ENCODE data around the gene NANOS3. TPM values are rescaled to one million over a fixed set of nuclear protein-coding genes. Genes with fewer than 3 reads are reported as not detected.

The NANOS3 gene
- total and polyA plus RNA-seq, 2 of the 13 experiments (the other 11 are each of a cell fraction or from before 2014, with no cell fraction given): 0.21 TPM; not detected in 1

DNA sequence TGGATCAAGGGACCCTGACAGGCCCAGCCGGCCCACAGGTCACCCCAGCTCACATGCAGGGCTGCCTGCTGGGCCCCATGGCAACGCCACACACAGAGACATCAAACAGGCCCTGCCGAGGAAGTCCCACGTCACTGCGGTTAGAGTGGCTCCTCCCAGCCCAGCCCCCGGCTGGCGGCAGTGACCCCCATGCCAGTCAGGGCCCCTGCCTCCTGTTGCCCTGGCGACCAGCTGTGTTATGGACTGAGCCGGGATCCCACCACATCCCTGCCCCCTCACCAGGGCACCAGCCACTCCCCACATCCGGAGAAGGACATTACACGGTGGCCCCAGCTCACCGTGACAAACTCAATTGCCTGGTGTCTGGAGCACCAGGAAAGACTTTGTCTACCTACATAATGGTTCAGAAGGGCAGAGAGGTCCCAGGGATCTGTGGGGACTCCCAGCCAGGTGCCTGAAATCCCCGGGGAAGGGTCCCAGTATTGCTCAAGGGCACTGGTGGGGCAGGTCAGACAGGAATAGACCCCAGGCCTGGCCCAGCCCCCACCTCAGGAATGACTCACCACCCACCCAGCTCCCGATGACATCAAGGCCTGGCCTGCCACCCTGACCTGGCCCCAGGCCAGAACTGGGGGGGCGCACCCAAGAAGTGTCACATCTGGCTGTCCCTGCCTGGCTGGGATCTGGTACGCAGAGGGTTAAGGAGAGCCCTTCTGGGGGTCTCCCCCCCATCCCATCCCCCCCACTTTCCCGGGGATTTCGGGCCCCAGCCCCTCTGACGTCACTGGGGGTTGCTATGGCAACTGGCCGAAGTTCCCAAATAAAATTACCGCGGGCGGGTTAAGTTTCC, 30.2 kb upstream of the NANOS3 start (continued):
- TF ChIP-seq, protein P1, sequence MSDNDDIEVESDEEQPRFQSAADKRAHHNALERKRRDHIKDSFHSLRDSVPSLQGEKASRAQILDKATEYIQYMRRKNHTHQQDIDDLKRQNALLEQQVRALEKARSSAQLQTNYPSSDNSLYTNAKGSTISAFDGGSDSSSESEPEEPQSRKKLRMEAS (IDR thresholded peaks at IDR 0.05): peak; percentile 39; the same call in 1 of the 2 replicates
- TF ChIP-seq ZNF782 (CRISPR knock-in tag; IDR thresholded peaks at IDR 0.05; ENCODE audit: borderline replicate concordance) (no peak), RXRA (CRISPR knock-in tag; IDR thresholded peaks at IDR 0.05) (peak; percentile 86), CREM (IDR thresholded peaks at IDR 0.05) (peak; percentile 86), CREM (CRISPR knock-in tag; IDR thresholded peaks at IDR 0.05) (no peak), ISL2 (CRISPR knock-in tag; IDR thresholded peaks at IDR 0.05) (peak; percentile 48; the same call in 1 of the 2 replicates), TBX2 (CRISPR knock-in tag; IDR thresholded peaks at IDR 0.05; ENCODE audit: borderline replicate concordance) (peak; percentile 58), SP5 (CRISPR knock-in tag; IDR thresholded peaks at IDR 0.05; ENCODE audit: borderline replicate concordance, low read depth) (peak; percentile 95), CREB1 (IDR thresholded peaks at IDR 0.05) (peak; percentile 98), CREB1 (CRISPR knock-in tag; IDR thresholded peaks at IDR 0.05) (peak; percentile 91), MAZ (IDR thresholded peaks at IDR 0.05; ENCODE audit: borderline replicate concordance, low read depth, low read length) (peak; percentile 56), MAZ (CRISPR knock-in tag; IDR thresholded peaks at IDR 0.05; ENCODE audit: low read depth) (peak; percentile 42; the same call in 1 of the 2 replicates), FIP1L1 (IDR thresholded peaks at IDR 0.05; ENCODE audit: borderline replicate concordance, insufficient read depth, low read depth, low read length) (0 out of 2 replicates have a peak, but pooled peaks have one; percentile 47), ZNF644 (CRISPR knock-in tag; IDR thresholded peaks at IDR 0.05; ENCODE audit: low read depth) (no peak), PHF20 (CRISPR knock-in tag; IDR thresholded peaks at IDR 0.05) (no peak; the same call in 1 of the 2 replicates), POGZ (CRISPR knock-in tag; IDR thresholded peaks at IDR 0.05) (0 out of 2 replicates have a peak, but pooled peaks have one; percentile 14), HIVEP1 (CRISPR knock-in tag; IDR thresholded peaks at IDR 0.05) (peak; percentile 92), HNF4G (IDR thresholded peaks at IDR 0.05; ENCODE audit: borderline replicate concordance, low read depth, low read length) (peak; percentile 60), HNF4G (CRISPR knock-in tag; IDR thresholded peaks at IDR 0.05; ENCODE audit: borderline replicate concordance, low read depth) (0 out of 2 replicates have a peak, but pooled peaks have one; percentile 20)
- TF ChIP-seq, protein P2, sequence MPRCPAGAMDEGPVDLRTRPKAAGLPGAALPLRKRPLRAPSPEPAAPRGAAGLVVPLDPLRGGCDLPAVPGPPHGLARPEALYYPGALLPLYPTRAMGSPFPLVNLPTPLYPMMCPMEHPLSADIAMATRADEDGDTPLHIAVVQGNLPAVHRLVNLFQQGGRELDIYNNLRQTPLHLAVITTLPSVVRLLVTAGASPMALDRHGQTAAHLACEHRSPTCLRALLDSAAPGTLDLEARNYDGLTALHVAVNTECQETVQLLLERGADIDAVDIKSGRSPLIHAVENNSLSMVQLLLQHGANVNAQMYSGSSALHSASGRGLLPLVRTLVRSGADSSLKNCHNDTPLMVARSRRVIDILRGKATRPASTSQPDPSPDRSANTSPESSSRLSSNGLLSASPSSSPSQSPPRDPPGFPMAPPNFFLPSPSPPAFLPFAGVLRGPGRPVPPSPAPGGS (CRISPR knock-in tag; IDR thresholded peaks at IDR 0.05): no peak
- TF ChIP-seq, protein P3, sequence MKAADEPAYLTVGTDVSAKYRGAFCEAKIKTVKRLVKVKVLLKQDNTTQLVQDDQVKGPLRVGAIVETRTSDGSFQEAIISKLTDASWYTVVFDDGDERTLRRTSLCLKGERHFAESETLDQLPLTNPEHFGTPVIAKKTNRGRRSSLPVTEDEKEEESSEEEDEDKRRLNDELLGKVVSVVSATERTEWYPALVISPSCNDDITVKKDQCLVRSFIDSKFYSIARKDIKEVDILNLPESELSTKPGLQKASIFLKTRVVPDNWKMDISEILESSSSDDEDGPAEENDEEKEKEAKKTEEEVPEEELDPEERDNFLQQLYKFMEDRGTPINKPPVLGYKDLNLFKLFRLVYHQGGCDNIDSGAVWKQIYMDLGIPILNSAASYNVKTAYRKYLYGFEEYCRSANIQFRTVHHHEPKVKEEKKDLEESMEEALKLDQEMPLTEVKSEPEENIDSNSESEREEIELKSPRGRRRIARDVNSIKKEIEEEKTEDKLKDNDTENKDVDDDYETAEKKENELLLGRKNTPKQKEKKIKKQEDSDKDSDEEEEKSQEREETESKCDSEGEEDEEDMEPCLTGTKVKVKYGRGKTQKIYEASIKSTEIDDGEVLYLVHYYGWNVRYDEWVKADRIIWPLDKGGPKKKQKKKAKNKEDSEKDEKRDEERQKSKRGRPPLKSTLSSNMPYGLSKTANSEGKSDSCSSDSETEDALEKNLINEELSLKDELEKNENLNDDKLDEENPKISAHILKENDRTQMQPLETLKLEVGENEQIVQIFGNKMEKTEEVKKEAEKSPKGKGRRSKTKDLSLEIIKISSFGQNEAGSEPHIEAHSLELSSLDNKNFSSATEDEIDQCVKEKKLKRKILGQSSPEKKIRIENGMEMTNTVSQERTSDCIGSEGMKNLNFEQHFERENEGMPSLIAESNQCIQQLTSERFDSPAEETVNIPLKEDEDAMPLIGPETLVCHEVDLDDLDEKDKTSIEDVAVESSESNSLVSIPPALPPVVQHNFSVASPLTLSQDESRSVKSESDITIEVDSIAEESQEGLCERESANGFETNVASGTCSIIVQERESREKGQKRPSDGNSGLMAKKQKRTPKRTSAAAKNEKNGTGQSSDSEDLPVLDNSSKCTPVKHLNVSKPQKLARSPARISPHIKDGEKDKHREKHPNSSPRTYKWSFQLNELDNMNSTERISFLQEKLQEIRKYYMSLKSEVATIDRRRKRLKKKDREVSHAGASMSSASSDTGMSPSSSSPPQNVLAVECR (CRISPR knock-in tag; IDR thresholded peaks at IDR 0.05; ENCODE audit: borderline replicate concordance): peak; percentile 44
- TF ChIP-seq, protein P4, sequence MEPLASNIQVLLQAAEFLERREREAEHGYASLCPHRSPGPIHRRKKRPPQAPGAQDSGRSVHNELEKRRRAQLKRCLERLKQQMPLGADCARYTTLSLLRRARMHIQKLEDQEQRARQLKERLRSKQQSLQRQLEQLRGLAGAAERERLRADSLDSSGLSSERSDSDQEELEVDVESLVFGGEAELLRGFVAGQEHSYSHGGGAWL (CRISPR knock-in tag; IDR thresholded peaks at IDR 0.05): no peak; the same call in 1 of the 2 replicates
- TF ChIP-seq, protein P5, sequence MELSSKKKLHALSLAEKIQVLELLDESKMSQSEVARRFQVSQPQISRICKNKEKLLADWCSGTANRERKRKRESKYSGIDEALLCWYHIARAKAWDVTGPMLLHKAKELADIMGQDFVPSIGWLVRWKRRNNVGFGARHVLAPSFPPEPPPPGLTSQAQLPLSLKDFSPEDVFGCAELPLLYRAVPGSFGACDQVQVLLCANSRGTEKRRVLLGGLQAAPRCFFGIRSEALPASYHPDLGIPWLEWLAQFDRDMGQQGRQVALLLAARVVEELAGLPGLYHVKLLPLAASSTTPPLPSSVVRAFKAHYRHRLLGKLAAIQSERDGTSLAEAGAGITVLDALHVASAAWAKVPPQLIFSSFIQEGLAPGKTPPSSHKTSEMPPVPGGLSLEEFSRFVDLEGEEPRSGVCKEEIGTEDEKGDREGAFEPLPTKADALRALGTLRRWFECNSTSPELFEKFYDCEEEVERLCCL (CRISPR knock-in tag; IDR thresholded peaks at IDR 0.05; ENCODE audit: borderline replicate concordance): no peak

Data from HepG2 (cell line).